GM21447 (cell line): ENCODE measurements around the gene ANKRD61.
"Not testable (repeated sequence)": the region's sequence is repeated elsewhere in the genome, so short reads cannot be mapped to it uniquely, and the experiment has no call there.

Experiments used
- ATAC-seq: cut with Tn5 transposase; IDR thresholded peaks from one replicate; pipeline ENCODE4 v1.9.1; 2021; ENCODE audit not compliant: unreplicated experiment

The ANKRD61 gene

DNA sequence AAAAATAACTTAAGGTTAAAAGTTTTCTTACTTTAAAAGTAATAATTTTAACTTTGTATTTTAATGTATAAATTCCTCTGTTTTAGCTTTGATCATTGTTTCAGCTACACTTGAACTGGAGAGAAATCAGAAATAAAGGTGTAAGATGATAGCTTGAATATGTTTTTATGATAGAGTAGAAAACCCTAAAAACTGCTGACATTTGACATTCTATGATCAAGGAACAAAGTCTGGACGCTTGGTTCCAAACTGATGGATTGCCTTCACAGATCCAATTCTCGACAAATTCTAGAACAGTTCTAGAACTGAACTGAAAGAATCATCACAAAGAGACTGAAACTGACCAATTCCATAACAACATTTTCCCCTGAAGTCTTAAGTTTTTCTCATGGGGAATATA is at the start of gene ANKRD61:
ANKRD61 (plus strand) TSS at position 389 of the 400 bp plus-strand sequence; CDS start at position 389, 0 bp downstream.
- ATAC-seq: no peak

DNA sequence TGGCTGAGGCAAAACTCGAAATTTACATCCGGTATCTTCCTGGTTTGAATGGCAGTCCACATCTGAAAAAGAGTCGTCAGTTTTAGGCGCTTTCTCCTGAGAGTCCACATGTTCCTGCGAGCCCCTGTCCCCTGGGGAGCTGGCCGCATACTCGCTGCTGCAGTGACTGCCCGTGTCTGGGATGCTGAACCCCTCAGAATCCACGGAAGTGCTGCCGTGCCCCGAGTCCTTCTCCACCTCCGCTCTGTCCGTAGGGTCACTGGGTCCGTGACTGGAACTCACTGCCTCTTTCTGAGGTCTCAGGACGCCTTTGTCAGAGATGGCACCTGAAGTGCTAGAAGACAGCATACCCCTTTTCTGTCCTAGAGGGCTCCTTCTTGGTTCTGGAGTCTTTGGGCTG is 44.1 kb upstream of the ANKRD61 start:
- ATAC-seq: not testable (repeated sequence)

DNA sequence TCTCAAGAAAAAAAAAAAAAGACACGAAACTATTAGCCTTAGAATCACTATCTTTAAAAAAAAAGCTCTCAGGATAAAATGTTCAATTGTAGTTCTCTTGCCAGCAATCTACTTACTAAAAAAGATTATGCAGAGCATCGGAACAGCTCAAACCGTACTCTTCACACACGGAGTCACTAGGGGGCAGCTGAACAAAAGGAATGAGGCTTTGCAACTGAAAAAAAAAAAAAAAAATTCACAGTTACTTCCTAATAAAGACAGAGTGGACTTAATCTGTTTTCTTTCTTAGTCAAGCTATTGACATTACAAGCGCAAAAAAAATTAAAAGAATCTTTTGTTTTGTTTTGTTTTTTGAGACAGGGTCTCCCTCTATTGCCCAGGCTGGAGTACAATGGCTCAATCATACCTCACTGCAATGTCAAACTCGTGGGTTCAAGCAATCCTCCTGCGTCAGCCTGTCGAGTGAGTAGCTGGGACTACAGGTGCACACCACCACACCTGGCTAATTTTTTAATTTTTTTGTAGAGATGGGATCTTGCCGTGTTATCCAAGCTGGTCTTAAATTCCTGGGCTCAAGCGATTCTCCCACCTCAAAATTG is 33.9 kb upstream of the ANKRD61 start:
- no peak for ATAC-seq

DNA sequence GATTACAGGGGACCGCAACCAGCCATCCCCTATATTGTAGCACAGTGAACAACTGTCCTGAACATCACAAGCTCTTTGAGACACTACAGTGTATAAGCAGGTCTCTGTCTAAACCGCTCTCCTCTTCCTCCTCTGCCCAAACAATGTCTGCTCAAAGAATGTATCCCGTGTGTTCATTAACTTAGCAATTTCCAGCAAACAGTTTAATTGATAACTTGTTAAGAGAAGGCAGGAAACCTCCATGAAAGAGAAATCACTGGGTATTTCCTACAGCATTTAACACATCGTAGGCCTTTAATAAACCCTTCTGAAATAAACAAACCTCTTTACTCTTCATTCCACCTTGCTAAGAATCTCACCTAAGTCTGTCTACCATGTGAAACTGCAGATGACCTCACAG is 23.8 kb upstream of the ANKRD61 start:
- ATAC-seq: no peak

DNA sequence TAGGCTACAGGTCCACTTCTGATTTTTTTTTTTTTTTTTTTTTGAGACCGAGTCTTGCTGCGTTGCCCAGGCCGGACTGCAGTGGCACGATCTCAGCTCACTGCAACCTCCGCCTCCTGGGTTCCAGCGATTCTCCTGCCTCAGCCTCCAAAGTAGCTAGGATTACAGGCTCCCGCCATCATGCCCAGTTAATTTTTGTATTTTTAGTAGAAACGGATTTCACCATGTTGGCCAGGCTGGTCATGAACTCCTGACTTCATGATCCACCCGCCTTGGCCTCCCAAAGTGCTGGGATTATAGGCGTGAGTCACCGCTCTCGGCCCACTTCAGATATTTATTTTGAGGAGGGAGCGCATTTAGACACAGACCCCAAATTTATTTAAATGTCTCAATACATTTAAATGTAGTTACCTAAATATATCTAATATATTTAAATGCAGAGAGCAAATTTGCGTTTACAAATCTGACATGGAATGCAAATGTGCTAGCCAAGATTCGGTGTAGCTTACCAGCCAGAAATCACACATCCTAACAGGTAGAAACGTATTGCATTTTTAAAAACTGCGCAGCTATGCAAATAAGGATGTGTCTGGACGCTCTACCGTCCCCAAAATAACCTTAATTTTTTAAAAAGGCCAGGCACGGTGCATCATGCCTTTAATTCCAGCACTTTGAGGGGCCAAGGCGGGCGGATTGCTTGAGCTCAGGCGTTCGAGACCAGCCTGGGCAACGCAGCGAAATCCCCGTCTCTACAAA is 23.2 kb upstream of the ANKRD61 start:
- ATAC-seq: not testable (repeated sequence)

DNA sequence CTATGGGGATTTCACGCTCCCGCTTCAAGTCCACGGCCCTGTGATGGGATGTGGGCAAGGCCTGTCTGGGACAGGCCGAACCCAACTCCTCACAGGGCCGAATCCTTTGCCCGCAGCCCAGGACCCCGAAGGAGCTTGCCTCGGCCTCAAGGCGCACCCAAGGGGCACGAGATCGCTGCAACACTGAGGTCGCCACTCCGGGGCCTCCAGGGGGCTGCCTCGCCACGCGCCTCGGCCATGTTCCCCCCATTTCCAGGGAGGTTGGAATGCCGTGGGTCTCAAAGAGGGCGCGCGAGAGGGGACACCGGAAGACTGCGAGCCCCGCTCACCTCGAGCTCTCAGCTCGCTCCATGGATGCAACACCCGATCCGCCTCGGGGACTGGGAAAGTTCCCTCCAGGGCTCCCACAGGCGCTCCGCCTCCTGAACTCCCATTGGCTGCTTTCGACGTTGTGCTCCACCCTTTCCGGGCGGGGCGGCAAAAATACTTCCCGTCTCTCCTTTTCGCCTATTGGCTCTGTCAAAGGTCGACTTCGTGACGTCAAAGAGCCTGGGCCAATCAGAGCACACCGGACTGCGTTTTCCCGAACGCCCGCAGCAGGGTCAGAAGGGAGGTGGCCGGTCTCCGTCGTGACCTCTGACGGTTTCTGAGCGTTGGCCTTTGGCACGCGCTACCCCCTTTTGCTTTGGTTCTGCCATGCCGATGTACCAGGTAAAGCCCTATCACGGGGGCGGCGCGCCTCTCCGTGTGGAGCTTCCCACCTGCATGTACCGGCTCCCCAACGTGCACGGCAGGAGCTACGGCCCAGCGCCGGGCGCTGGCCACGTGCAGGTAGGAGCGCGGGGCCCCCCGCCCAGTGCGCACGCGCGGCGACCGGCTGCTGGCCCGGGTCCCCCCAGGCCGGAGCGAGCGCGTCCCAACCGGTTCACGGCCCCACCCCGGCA is 22.2 kb upstream of the ANKRD61 start, which contains the start of the genes AIMP2 and PMS2:
AIMP2 (plus strand) TSS at position 605 of the 944 bp plus-strand sequence; CDS start at position 697, 92 bp downstream.
PMS2 (minus strand) TSS at position 382 of the 944 bp plus-strand sequence; CDS start at position 352, 30 bp downstream.
- ATAC-seq: peak; percentile 93

DNA sequence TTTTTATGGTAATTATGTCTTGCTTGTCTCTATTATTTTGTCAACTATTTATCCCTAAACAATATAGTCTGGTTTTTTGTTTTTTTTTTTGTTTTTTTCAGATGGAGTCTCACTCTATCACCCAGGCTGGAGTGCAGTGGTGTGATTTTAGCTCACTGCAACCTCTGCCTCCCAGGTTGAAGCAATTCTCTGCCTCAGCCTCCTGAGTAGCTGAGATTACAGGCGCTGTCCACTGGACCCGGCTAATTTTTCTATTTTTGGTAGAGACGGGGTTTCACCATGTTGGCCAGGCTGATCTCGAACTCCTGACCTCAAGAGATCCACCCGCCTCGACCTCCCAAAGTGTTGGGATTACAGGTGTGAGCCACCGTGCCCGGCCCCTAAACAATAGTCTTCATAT is 20.8 kb upstream of the ANKRD61 start:
- not testable (repeated sequence) for ATAC-seq

DNA sequence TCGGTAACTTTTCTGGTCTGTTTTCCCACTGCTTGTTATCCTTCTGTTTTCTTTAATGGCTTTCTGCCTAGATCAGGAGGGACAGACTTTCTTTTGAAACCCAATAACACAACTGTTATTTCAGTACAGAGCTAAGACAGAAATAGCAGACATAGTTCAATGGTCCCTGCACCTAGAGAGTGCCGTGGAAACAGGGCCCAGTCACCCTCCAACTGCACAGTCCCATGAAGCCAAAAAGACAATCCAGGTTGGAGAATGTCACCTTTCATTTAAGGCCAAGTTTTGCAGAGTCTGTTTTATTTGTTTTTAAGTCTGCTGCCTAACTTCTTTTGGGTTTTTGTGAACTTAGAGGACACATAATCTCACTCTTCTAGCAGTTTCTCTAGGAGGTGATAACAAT is 19.6 kb upstream of the ANKRD61 start:
- ATAC-seq: no peak

DNA sequence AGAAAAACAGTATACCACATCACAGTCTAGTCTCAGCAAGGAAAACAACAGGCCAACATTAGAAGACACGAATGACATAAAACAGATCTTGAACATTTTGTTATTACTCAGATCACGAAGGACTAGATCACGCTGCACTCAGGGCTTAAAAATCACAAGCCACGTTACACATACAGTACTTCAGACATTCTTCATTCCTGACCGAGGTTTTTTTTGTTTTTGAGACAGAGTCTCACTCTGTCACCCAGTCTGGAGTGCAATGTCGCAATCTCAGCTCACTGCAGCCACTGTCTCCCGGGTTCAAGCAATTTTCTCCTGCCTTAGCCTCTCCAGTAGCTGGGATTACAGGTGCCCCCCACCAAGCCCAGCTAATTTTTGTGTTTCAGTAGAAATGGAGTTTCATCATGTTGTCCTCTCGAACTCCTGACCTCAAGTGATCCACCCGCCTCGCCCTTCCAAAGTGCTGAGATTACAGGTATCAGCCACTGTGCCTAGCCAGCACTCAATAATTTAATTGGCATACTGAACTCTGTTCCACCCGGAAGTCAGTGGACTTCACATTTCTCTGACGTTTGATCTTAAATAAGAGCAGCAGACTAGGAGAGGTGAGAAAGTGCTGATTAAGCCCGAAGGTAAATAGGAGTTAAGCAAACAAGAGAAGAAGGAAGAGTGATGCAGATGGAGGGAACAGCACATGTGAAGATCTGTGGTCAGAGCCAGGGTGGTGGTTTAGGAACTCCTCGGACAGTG is 18.6 kb upstream of the ANKRD61 start:
- no peak for ATAC-seq

DNA sequence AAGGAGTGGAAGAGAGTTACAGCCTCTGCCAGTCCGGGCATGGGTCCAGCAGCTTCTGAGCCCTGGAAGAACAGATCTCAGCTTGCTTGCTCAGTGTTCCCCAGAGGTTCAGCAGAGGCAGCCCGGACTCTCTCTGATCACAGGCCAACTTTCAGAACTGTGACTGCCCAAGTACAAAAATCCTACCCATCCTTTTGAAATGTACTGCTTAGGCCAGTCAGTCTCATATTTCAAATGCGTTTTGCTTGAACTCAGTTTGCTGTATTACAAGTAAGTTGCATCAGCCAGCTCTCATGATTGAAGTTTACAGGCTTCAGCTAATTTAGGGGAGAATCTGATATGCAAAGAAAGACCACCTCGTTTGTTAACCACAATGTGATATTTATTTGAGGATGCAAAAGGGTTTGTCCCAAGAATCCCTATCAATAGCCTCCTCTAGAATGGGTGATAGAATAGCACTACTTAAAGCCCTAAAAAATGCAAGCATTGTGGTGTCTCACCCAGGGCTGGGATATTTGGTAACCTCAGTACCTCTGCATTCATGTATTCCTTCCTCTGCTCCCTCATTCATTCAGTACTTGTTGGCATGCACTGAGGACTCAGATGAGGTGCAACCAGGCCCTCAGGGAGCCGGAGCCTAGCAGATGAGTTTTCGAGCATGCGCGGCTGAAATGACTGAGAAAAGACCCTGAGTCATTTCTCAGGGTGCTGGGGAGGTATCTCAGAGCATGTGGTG is 15.1 kb upstream of the ANKRD61 start:
- no peak for ATAC-seq

DNA sequence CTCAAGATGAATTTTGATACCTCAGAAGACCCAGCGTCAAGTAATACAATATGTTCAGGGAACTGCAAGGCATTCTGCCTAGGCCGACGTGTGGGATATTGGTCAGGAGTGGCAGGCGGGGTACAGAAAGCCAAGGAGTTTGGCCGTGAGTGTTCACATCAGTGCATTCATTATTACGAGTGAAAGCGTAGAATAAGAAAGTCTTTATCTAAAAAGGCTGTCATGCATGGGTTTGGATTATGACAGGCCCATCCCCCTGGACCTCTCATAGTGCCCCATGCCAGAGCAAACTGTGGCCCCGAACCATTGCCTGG is 14.6 kb upstream of the ANKRD61 start:
- ATAC-seq: no peak

DNA sequence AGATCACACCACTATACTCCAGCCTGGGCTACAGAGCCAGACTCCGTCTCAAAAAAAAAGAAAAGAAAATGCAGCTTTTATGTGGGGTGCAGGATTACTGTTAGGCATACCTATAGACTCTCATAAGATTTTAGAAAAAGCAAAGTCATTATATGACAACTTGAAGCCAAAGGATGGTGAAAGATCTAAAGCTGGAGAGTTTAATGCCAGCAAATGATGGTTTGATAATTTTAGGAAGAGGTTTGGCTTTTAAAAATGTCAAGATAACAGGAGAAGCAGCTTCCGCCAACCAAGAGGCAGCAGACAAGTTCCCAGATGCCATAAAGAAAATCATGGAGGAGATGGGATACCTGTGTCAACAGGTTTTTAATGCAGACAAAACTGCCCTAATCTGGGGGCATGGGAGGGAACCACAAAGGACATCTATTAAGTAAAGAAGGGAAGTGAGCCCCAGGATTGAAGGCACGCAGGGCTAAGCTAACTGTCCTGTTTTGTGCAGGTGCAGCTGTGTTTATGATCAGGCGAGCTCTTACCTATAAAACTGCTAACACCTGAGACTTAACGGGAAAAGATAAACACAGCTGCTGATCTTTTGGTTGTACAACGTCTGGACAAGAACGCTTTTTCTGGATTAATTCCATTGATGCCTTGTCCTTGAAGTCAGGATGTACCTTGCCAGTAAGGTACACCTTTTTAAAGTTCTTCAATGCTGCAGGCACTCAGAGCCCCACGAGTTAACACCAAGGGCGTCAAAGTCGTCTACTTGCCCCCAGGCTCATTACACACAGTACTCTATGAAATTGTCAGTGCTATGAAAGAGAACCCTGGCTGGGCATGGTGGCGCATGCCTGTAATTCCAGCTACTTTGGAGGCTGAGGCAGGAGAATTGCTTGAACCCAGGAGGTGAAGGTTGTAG is 10.5 kb upstream of the ANKRD61 start:
- ATAC-seq: no peak

DNA sequence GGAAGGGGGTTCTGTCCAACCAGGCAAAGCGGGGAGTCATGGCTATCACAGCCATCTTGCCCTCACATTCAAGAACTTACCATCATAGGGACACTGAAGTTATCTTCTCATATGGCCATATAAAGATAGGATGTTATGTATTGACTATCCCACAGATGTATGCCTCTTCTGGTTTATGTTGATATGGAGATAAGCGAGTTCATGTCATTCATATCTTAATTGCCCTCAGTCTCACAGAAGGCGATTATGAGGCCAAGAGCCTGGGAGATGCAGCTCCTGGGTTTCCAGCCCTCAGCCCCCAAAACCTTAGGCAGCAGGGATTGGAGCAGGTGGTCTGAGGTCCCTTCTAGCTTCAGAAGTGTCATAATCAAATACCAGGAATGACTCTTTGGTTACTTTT is 8.5 kb upstream of the ANKRD61 start:
- no peak for ATAC-seq

DNA sequence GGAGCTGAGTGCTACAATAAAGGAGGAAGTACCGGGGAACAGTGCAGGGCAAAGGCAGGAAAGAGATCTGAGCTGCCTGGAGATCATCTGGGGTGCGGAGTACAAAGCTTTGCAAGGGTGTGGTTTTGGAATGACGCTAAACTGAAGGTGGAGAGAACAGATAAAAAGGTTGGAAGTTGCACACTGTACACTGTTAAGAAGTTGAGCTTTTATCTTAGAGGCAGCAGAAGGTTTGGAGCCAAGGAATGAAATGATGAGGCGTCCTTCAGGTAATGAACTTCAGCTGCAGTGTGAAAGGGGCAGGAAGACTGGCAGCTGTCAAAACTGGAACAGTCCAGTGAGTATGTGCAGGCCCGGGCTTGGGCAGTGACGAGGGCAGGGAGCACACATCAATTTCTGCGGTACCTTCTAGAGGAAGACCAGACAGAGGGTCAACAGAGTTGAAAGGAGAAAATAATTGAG is 7.2 kb upstream of the ANKRD61 start:
- ATAC-seq: no peak

DNA sequence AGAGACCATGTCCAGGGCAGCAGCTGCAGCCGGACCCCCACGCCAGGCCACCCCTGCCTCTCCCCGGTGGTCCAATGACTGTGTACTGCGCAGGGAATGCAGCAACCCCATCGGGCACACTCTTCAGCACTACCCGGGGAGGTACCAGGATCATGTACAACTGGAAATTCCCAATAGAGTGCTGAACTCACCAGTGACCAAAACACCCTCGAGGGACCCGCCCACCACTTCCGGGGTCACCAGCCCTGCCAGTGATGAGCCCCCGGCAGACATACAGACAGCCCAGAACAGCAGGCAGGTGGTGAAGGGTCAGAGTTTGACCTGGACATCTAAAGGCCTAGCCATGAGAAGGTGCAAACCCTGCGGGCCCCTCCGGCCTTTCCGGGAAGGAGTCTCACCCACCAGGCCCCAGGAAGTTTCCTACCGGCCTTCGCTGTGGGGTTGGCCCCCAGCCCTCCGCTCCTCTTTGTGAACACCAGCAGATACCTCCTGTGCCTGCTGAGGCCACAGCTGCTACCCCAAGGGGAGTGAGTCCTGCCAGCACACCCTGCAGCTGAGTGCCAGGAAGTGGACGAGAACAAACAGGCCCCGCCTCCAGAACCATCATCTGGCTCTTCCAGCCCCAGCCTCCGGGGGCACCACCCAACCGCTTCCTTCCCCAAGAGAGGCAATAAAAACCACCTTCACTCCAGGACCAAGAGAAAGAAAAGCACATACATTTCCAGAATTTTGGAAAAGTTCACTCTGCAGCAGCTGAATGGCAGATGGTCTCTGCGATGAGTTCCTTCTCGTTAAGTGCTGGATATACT is 5.0 kb upstream of the ANKRD61 start:
- peak; percentile 88 for ATAC-seq

DNA sequence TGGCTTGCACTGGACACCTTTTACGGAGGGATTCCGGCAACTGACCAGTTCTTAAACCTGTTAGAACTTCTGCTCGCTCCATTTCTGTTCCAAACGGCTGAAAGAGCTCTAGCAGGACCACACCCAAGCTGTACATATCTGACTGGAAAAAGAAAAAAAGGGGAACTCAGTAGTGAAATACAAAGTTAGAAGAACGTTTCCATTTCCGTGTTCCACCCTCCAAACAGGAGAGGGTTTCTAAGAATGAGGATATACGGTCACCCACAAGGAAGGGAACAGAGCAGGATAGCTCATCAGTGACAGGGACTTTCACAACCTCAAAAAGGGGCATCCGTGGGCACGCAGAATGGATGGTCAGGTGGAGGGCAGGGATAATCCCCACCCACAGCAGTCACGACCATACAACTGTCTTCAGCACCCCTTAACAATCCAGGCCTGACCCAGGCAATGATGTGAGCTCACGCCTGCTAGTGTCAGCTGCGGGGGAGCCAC is 4.3 kb upstream of the ANKRD61 start:
- ATAC-seq: no peak

DNA sequence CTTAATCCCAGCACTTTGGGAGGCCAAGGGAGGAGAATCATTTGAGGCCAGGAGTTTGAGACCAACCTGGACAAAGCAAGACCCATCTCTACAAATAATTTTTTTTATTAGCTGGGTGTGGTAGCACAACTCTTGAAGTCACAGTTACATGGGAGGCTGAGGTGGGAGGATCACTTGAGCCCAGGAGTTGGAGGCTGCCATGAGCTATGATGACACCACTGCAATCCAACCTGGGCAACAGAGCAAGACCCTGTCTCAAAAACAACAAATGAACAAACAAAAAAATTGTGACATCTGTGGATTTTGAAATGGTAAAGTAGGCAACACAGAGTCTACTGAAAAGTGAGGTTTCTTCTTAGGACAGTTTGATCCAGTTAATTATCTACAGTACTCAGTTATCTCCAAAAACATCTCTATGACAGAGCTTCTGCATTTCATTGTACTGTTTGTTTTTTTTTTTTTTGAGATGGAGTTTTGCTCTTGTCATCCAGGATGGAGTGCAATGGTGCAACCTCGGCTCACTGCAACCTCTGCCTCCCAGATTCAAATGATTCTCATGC is 3.3 kb upstream of the ANKRD61 start:
- ATAC-seq: no peak

DNA sequence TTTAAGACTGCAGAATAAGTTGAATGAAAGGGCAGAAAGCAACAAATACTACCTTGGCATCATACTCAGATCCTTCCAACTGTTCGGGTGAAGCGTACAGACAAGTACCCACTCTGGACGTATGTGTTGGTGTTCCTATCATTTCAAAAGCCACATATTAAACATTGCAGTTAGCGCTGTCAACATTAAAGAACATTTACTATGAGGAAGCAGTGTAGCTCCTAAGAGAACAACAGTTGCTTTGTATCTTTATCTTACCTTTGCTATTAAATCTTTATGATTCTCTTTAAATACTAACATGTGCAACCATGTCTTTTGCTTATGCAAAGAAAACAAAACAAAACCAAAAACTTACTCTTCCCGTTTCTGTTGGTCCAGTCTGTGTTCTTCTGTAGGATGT is 2.6 kb upstream of the ANKRD61 start:
- ATAC-seq: no peak
